HG03520 (cell line): ENCODE measurements around the gene NCAPG2.
"Not testable (repeated sequence)": the region's sequence is repeated elsewhere in the genome, so short reads cannot be mapped to it uniquely, and the experiment has no call there.

Source experiments
- ATAC-seq: cut with Tn5 transposase; IDR thresholded peaks from one replicate; pipeline ENCODE4 v1.9.1; 2021; ENCODE audit warnings: mild to moderate bottlenecking, moderate library complexity; ENCODE audit not compliant: unreplicated experiment

The NCAPG2 gene

GRCh38 chr7:158706710-158707590 lies 2.3 kb upstream of the NCAPG2 start:
- ATAC-seq: no peak

- ATAC-seq: no peak
Observed at GRCh38 chr7:158706273-158706704, 1.7 kb upstream of the NCAPG2 start.

GRCh38 chr7:158705234-158705850 lies 738 bp upstream of the NCAPG2 start:
- peak; percentile 11 for ATAC-seq

- not testable (repeated sequence) for ATAC-seq
Observed at GRCh38 chr7:158703679-158704523, 703 bp downstream of the NCAPG2 start.

GRCh38 chr7:158702944-158703343 lies 1.7 kb downstream of the NCAPG2 start:
- ATAC-seq: no peak

- ATAC-seq: no peak
Observed at GRCh38 chr7:158702196-158702595, 2.4 kb downstream of the NCAPG2 start.

GRCh38 chr7:158700008-158700407 lies 4.6 kb downstream of the NCAPG2 start:
- no peak for ATAC-seq

GRCh38 chr7:158699341-158699740 lies 5.3 kb downstream of the NCAPG2 start:
- ATAC-seq: no peak

GRCh38 chr7:158698657-158699195 lies 5.9 kb downstream of the NCAPG2 start:
- no peak for ATAC-seq

- not testable (repeated sequence) for ATAC-seq
Observed at GRCh38 chr7:158697597-158697996, 7.0 kb downstream of the NCAPG2 start.

GRCh38 chr7:158695726-158696452 lies 8.7 kb downstream of the NCAPG2 start:
- no peak for ATAC-seq

- ATAC-seq: no peak
Observed at GRCh38 chr7:158695056-158695455, 9.5 kb downstream of the NCAPG2 start.

- no peak for ATAC-seq
Observed at GRCh38 chr7:158694650-158695049, 10.0 kb downstream of the NCAPG2 start.

GRCh38 chr7:158689488-158689887 lies 15.1 kb downstream of the NCAPG2 start:
- no peak for ATAC-seq

GRCh38 chr7:158687406-158687805 lies 17.2 kb downstream of the NCAPG2 start:
- no peak for ATAC-seq

- ATAC-seq: no peak
Observed at GRCh38 chr7:158685693-158686092, 18.9 kb downstream of the NCAPG2 start.

GRCh38 chr7:158684329-158684728 lies 20.3 kb downstream of the NCAPG2 start:
- no peak for ATAC-seq

- no peak for ATAC-seq
Observed at GRCh38 chr7:158683541-158683940, 21.1 kb downstream of the NCAPG2 start.

GRCh38 chr7:158682456-158682855 lies 22.1 kb downstream of the NCAPG2 start:
- ATAC-seq: no peak

GRCh38 chr7:158680754-158681153 lies 23.9 kb downstream of the NCAPG2 start:
- ATAC-seq: no peak
